K562 (cell line): ENCODE measurements around the gene CD47. TPM values are rescaled to one million over a fixed set of nuclear protein-coding genes. Genes with fewer than 3 reads are reported as not detected.

ENCODE experiments used
- ATF1 ChIP-seq, 2 experiments: fragments of 450-650 bp in 1 of 2; IDR thresholded peaks; 2 replicates each; pipeline ENCODE4 v1.6.1; 2016; ENCODE audit warnings: missing compliant biosample characterization in 1 of 2, missing genetic modification characterization in 1 of 2
- CEBPB ChIP-seq: fragments of 450-650 bp; IDR thresholded peaks from 2 replicates; pipeline ENCODE4 v1.6.1; 2016; ENCODE audit warnings: missing genetic modification characterization, missing compliant biosample characterization
- ELF2 ChIP-seq: fragments of 250-450 bp; sonication (Bioruptor Pico); IDR thresholded peaks from 2 replicates; pipeline ENCODE4 v1.5.0; 2021; ENCODE audit warnings: mild to moderate bottlenecking
- ERF ChIP-seq: fragments of 450-650 bp; formaldehyde crosslinking; IDR thresholded peaks from 2 replicates; pipeline ENCODE4 v1.4.0; 2020; ENCODE audit warnings: mild to moderate bottlenecking, mixed read lengths
- FOXA1 ChIP-seq: fragments of 450-650 bp; IDR thresholded peaks from 2 replicates; pipeline ENCODE4 v1.6.1; 2016; ENCODE audit warnings: mild to moderate bottlenecking, borderline replicate concordance
- FOXP1 ChIP-seq: sonication (generic); formaldehyde crosslinking; IDR thresholded peaks from 2 replicates; pipeline ENCODE4 v1.8.0; 2022; ENCODE audit warnings: mild to moderate bottlenecking, missing genetic modification reagents
- GABPB2 ChIP-seq: fragments of 250-450 bp; sonication (Bioruptor Pico); conservative IDR thresholded peaks from 2 replicates; pipeline ENCODE4 v1.5.1; 2021; ENCODE audit warnings: mild to moderate bottlenecking
- GTF2F1 ChIP-seq: IDR thresholded peaks from 2 replicates; pipeline ENCODE4 v1.6.1; 2011; ENCODE audit warnings: low read depth, low read length, improper control_type of control experiment
- MAFG ChIP-seq: fragments of 450-650 bp; conservative IDR thresholded peaks from 2 replicates; pipeline ENCODE4 v1.6.1; 2016; ENCODE audit warnings: missing genetic modification characterization, missing compliant biosample characterization
- MCM3 ChIP-seq: fragments of 450-650 bp; IDR thresholded peaks from 2 replicates; pipeline ENCODE4 v1.6.1; 2016
- MCM5 ChIP-seq: fragments of 450-650 bp; IDR thresholded peaks from 2 replicates; pipeline ENCODE4 v1.6.1; 2016; ENCODE audit warnings: low read depth
- NFIC ChIP-seq: fragments of 450-650 bp; IDR thresholded peaks from 2 replicates; pipeline ENCODE4 v1.6.1; 2017; ENCODE audit warnings: mild to moderate bottlenecking, inconsistent platforms
- PCBP1 ChIP-seq: fragments of 200-400 bp; formaldehyde crosslinking; IDR thresholded peaks from 2 replicates; pipeline ENCODE4 v1.6.1; 2018; ENCODE audit warnings: mild to moderate bottlenecking, low read depth, low read length; ENCODE audit not compliant: poor library complexity, severe bottlenecking
- POLR3A ChIP-seq: IDR thresholded peaks from 2 replicates; pipeline ENCODE4 v1.6.1; 2011; ENCODE audit warnings: borderline replicate concordance, mild to moderate bottlenecking, moderate library complexity; ENCODE audit not compliant: insufficient read length, insufficient read depth; ENCODE audit errors: extremely low read depth
- RBM34 ChIP-seq: fragments of 200-400 bp; formaldehyde crosslinking; IDR thresholded peaks from 2 replicates; pipeline ENCODE4 v1.6.1; 2018; ENCODE audit warnings: low read length, borderline replicate concordance; ENCODE audit not compliant: insufficient read depth
- TAF9B ChIP-seq: fragments of 450-650 bp; IDR thresholded peaks from 2 replicates; pipeline ENCODE4 v1.6.1; 2018; ENCODE audit warnings: mild to moderate bottlenecking; ENCODE audit not compliant: partially characterized antibody
- TRIM24 ChIP-seq, 2 experiments: fragments of 450-650 bp; IDR thresholded peaks; 2 replicates each; pipeline ENCODE4 v1.6.1; 2016
- YBX1 ChIP-seq: fragments of 450-650 bp; IDR thresholded peaks from 2 replicates; pipeline ENCODE4 v1.7.1; 2016; ENCODE audit warnings: mild to moderate bottlenecking
- ZBTB1 ChIP-seq: sonication (generic); formaldehyde crosslinking; IDR thresholded peaks from 2 replicates; pipeline ENCODE4 v1.8.1; 2023; ENCODE audit warnings: missing genetic modification reagents, low read depth, mild to moderate bottlenecking, borderline replicate concordance
- ZNF133 ChIP-seq: fragments of 250-450 bp; sonication (Bioruptor Pico); IDR thresholded peaks from 2 replicates; pipeline ENCODE4 v1.4.0; 2020; ENCODE audit warnings: mild to moderate bottlenecking
- ZNF134 ChIP-seq: fragments of 250-450 bp; sonication (Bioruptor Pico); conservative IDR thresholded peaks from 2 replicates; pipeline ENCODE4 v1.4.0; 2020
- ZNF184 ChIP-seq: sonication (generic); formaldehyde crosslinking; IDR thresholded peaks from 2 replicates; pipeline ENCODE4 v1.5.0; 2020; ENCODE audit warnings: missing genetic modification reagents
- ZNF24 ChIP-seq: fragments of 450-650 bp; IDR thresholded peaks from 2 replicates; pipeline ENCODE4 v1.6.1; 2016
- ZNF639 ChIP-seq, 2 experiments: fragments of 200-800 bp in 1 of 2; sonication (Bioruptor generic) in 1 of 2; sonication (generic) in 1 of 2; formaldehyde crosslinking in 1 of 2; IDR thresholded peaks in 1 of 2; conservative IDR thresholded peaks in 1 of 2; 2 replicates each; pipeline versions ENCODE4 v1.5.0 to v1.6.1; 2016 to 2020; ENCODE audit warnings: missing compliant biosample characterization in 1 of 2, missing genetic modification characterization in 1 of 2, missing genetic modification reagents in 1 of 2
- polyA plus RNA-seq, 8 experiments: library from polyadenylated mRNA; depleted of rRNA in 4 of 8; stranded (reverse) in 5 of 8; unstranded in 3 of 8; fragments of >200 nt; fragmentation: Nextera tagmentation in 2 of 8; fragmentation: Illumina TruSeq in 1 of 8; extraction: Ambion mirVana in 2 of 8; extraction: Trizol in 1 of 8; gene quantifications; 2 replicates each; pipeline versions ENCODE4 v1.2.1 to v1.2.3, GENCODE V29; 2011 to 2014; ENCODE audit warnings: inconsistent platforms in 1 of 8, missing spikeins in 1 of 8
- total RNA-seq, 7 experiments: library from RNA; depleted of rRNA in 6 of 7; stranded (reverse); fragments of >200 nt in 6 of 7; fragmentation: Illumina TruSeq in 2 of 7; extraction: Trizol in 2 of 7; gene quantifications; 2 replicates each; pipeline versions ENCODE4 v1.2.1 to v1.2.3, GENCODE V29; 2011 to 2021; ENCODE audit warnings: low replicate concordance in 1 of 7
- TF ChIP-seq, protein P1 (sequence below): sonication (generic); formaldehyde crosslinking; IDR thresholded peaks from 2 replicates; pipeline ENCODE4 v1.8.1; 2022; ENCODE audit warnings: missing genetic modification reagents
- TF ChIP-seq, protein P2 (sequence below): fragments of 250-450 bp; sonication (Bioruptor Pico); IDR thresholded peaks from 2 replicates; pipeline ENCODE4 v1.5.0; 2022; ENCODE audit warnings: mild to moderate bottlenecking

CD47 gene
- total and polyA plus RNA-seq, 9 of the 15 experiments (the other 6 are each of a cell fraction or from before 2014, with no cell fraction given): 10.2 to 62.6 (median 36.3) TPM

DNA sequence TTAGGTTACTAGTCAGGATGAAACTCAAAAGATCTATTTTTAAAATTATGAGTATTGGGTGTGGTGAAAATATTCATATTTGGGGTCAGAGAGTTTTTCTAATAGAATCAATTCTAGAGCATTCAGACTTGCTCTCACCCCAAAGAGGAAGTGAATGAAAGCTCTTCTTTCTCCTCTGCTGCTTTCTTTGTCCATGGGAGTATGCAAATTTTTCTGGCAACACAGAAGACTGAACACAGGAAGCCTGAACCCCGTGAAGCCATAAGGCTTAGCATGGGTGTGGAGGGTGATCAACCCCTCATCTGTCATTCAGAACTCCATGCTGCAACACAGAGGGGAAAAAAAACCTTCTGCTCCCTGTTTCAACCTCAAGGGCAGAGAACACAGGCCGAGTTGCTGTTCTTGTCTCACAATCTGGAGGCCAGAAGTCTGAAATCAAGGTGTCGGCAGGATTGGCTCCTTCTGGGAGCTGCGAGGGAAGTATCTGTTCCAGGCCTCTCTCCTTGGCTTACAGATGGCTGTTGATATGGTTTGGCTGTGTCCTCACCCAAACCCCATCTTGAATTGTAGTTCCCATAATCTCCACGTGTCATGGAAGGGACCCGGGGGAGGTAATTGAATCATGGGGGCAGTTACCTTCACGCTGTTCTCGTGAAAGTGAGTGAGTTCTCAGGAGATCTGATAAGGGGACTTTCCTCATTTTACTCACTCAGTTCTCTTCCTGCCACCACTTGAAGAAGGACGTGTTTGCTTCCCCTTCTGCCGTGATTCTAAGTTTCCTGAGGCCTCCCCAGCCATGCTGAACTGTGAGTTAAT, 33.7 kb upstream of the CD47 start (continued):
- TF ChIP-seq, protein P1, sequence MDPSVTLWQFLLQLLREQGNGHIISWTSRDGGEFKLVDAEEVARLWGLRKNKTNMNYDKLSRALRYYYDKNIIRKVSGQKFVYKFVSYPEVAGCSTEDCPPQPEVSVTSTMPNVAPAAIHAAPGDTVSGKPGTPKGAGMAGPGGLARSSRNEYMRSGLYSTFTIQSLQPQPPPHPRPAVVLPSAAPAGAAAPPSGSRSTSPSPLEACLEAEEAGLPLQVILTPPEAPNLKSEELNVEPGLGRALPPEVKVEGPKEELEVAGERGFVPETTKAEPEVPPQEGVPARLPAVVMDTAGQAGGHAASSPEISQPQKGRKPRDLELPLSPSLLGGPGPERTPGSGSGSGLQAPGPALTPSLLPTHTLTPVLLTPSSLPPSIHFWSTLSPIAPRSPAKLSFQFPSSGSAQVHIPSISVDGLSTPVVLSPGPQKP: no peak
- TF ChIP-seq POLR3A (no peak), GABPB2 (CRISPR knock-in tag) (no peak), ZNF134 (CRISPR knock-in tag) (0 out of 2 replicates have a peak, but pooled peaks have one; percentile 20), ZNF24 (no peak), RBM34 (no peak), NFIC (peak; percentile 23; the same call in 1 of the 2 replicates), PCBP1 (no peak), ATF1 (CRISPR knock-in tag; IDR thresholded peaks at IDR 0.05) (no peak), ATF1 (tag; IDR thresholded peaks at IDR 0.05) (peak; percentile 26; the same call in 1 of the 2 replicates), YBX1 (no peak), ZNF133 (CRISPR knock-in tag) (no peak), MAFG (tag) (no peak), MCM3 (no peak), GTF2F1 (no peak), TAF9B (no peak), ELF2 (CRISPR knock-in tag) (no peak), CEBPB (no peak), FOXA1 (no peak), ERF (CRISPR knock-in tag) (no peak), MCM5 (no peak), TRIM24 (IDR thresholded peaks at IDR 0.05) (peak in 1 of 2 experiments; percentile 50; a peak in 2 of 4 replicates), FOXP1 (CRISPR knock-in tag) (no peak), ZNF639 (CRISPR knock-in tag; conservative IDR thresholded peaks at IDR 0.05 in 1 of 2, IDR thresholded peaks at IDR 0.05 in 1 of 2) (peak in 1 of 2 experiments; percentile 84; a peak in 2 of 4 replicates), ZNF184 (CRISPR knock-in tag) (no peak), ZBTB1 (CRISPR knock-in tag) (no peak)
- TF ChIP-seq, protein P2, sequence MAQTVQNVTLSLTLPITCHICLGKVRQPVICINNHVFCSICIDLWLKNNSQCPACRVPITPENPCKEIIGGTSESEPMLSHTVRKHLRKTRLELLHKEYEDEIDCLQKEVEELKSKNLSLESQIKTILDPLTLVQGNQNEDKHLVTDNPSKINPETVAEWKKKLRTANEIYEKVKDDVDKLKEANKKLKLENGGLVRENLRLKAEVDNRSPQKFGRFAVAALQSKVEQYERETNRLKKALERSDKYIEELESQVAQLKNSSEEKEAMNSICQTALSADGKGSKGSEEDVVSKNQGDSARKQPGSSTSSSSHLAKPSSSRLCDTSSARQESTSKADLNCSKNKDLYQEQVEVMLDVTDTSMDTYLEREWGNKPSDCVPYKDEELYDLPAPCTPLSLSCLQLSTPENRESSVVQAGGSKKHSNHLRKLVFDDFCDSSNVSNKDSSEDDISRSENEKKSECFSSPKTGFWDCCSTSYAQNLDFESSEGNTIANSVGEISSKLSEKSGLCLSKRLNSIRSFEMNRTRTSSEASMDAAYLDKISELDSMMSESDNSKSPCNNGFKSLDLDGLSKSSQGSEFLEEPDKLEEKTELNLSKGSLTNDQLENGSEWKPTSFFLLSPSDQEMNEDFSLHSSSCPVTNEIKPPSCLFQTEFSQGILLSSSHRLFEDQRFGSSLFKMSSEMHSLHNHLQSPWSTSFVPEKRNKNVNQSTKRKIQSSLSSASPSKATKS (CRISPR knock-in tag): no peak
